ENCODE data around the gene HOXA13. TPM values are rescaled to one million over a fixed set of nuclear protein-coding genes. Genes with fewer than 3 reads are reported as not detected.

The HOXA13 gene
- total RNA-seq, 2 donors from 2014 or later = not detected

GRCh38 chr7:27160145-27160545 is 39.7 kb downstream of the HOXA13 start:
- H3K27ac Mint-ChIP-seq = peak overlapping the region; percentile 78
- ATAC-seq (peak; percentile 21), DNase-seq (no peak)
- H3K4me3 Mint-ChIP-seq = peak overlapping the region; percentile 73
- H3K27me3 Mint-ChIP-seq = peaks cover 82% of the 10 kb centered on the region
- H3K36me3 Mint-ChIP-seq (ENCODE audit: low read depth) = peaks cover 7% of the 10 kb centered on the region
- no peaks in the 10 kb centered on the region for H3K9me3 ChIP-seq (ENCODE audit: control insufficient read depth, low read length, poor library complexity, severe bottlenecking)
- H3K4me1 Mint-ChIP-seq = peaks cover 24% of the 10 kb centered on the region

- Mint-ChIP-seq H3K27ac (peak overlapping the region; percentile 78), H3K4me1 (peaks cover 29% of the 10 kb centered on the region), H3K4me3 (peak overlapping the region; percentile 73), H3K27me3 (peaks cover 85% of the 10 kb centered on the region), H3K36me3 (ENCODE audit: low read depth) (peaks cover 10% of the 10 kb centered on the region)
- no peaks in the 10 kb centered on the region for H3K9me3 ChIP-seq (ENCODE audit: control insufficient read depth, low read length, poor library complexity, severe bottlenecking)
- ATAC-seq = no peak
- no peak for DNase-seq
These were observed 40.4 kb downstream of the HOXA13 start for GRCh38 chr7:27159266-27160144.

GRCh38 chr7:27158436-27159265 is 41.2 kb downstream of the HOXA13 start:
- peaks cover 85% of the 10 kb centered on the region for H3K27me3 Mint-ChIP-seq
- no peak for DNase-seq
- H3K27ac Mint-ChIP-seq = peak overlapping the region; percentile 78
- H3K9me3 ChIP-seq (ENCODE audit: control insufficient read depth, low read length, poor library complexity, severe bottlenecking) = no peaks in the 10 kb centered on the region
- H3K4me1 Mint-ChIP-seq = peaks cover 30% of the 10 kb centered on the region
- peaks cover 12% of the 10 kb centered on the region for H3K36me3 Mint-ChIP-seq (ENCODE audit: low read depth)
- peak overlapping the region; percentile 15 for H3K4me3 Mint-ChIP-seq
- ATAC-seq = no peak

- H3K27ac Mint-ChIP-seq = peak overlapping the region; percentile 78
- H3K4me3 Mint-ChIP-seq = peak overlapping the region; percentile 72
- DNase-seq (no peak), ATAC-seq (no peak)
- peaks cover 34% of the 10 kb centered on the region for H3K4me1 Mint-ChIP-seq
- peaks cover 13% of the 10 kb centered on the region for H3K36me3 Mint-ChIP-seq (ENCODE audit: low read depth)
- peaks cover 84% of the 10 kb centered on the region for H3K27me3 Mint-ChIP-seq
- no peaks in the 10 kb centered on the region for H3K9me3 ChIP-seq (ENCODE audit: control insufficient read depth, low read length, poor library complexity, severe bottlenecking)
These were observed 42.0 kb downstream of the HOXA13 start for GRCh38 chr7:27157702-27158431.

- H3K27ac Mint-ChIP-seq = peak overlapping the region; percentile 78
- H3K27me3 Mint-ChIP-seq = peaks cover 83% of the 10 kb centered on the region
- peaks cover 37% of the 10 kb centered on the region for H3K4me1 Mint-ChIP-seq
- DNase-seq (no peak), ATAC-seq (no peak)
- peaks cover 13% of the 10 kb centered on the region for H3K36me3 Mint-ChIP-seq (ENCODE audit: low read depth)
- H3K4me3 Mint-ChIP-seq = peak overlapping the region; percentile 72
- no peaks in the 10 kb centered on the region for H3K9me3 ChIP-seq (ENCODE audit: control insufficient read depth, low read length, poor library complexity, severe bottlenecking)
These were observed 42.8 kb downstream of the HOXA13 start for GRCh38 chr7:27156916-27157701.

- DNase-seq = no peak
- no peak for ATAC-seq
- Mint-ChIP-seq H3K27me3 (peaks cover 86% of the 10 kb centered on the region), H3K36me3 (ENCODE audit: low read depth) (peaks cover 16% of the 10 kb centered on the region), H3K4me1 (peaks cover 43% of the 10 kb centered on the region), H3K4me3 (peak within 1 kb of the TSS; percentile 78), H3K27ac (peak within 1 kb of the TSS; percentile 78)
- H3K9me3 ChIP-seq (ENCODE audit: control insufficient read depth, low read length, poor library complexity, severe bottlenecking) = no peaks in the 10 kb centered on the region
These were observed 43.4 kb downstream of the HOXA13 start, which contains the start of gene HOXA7 for GRCh38 chr7:27156508-27156898. Gene HOXA7 (minus strand): TSS chr7:27156675. CDS start chr7:27156545, 130 bp downstream.

GRCh38 chr7:27155816-27156507 is 43.9 kb downstream of the HOXA13 start:
- ATAC-seq (no peak), DNase-seq (no peak)
- Mint-ChIP-seq H3K36me3 (ENCODE audit: low read depth) (peaks cover 16% of the 10 kb centered on the region), H3K4me3 (peak overlapping the region; percentile 78), H3K4me1 (peaks cover 46% of the 10 kb centered on the region), H3K27me3 (peaks cover 87% of the 10 kb centered on the region), H3K27ac (peak overlapping the region; percentile 78)
- no peaks in the 10 kb centered on the region for H3K9me3 ChIP-seq (ENCODE audit: control insufficient read depth, low read length, poor library complexity, severe bottlenecking)

- ATAC-seq (no peak), DNase-seq (no peak)
- H3K9me3 ChIP-seq (ENCODE audit: control insufficient read depth, low read length, poor library complexity, severe bottlenecking) = no peaks in the 10 kb centered on the region
- peak overlapping the region; percentile 78 for H3K4me3 Mint-ChIP-seq
- H3K4me1 Mint-ChIP-seq = peaks cover 52% of the 10 kb centered on the region
- H3K27me3 Mint-ChIP-seq = peaks cover 92% of the 10 kb centered on the region
- peak overlapping the region; percentile 91 for H3K27ac Mint-ChIP-seq
- H3K36me3 Mint-ChIP-seq (ENCODE audit: low read depth) = peaks cover 18% of the 10 kb centered on the region
These were observed 44.7 kb downstream of the HOXA13 start for GRCh38 chr7:27154901-27155815.

GRCh38 chr7:27154369-27154768 is 45.5 kb downstream of the HOXA13 start:
- DNase-seq = no peak
- peaks cover 49% of the 10 kb centered on the region for H3K4me1 Mint-ChIP-seq
- peak overlapping the region; percentile 66 for H3K4me3 Mint-ChIP-seq

GRCh38 chr7:27153526-27153925 is 46.4 kb downstream of the HOXA13 start:
- Mint-ChIP-seq H3K4me3 (peak overlapping the region; percentile 54), H3K27ac (peak overlapping the region; percentile 91), H3K4me1 (peaks cover 47% of the 10 kb centered on the region), H3K27me3 (peaks cover 92% of the 10 kb centered on the region), H3K36me3 (ENCODE audit: low read depth) (peaks cover 15% of the 10 kb centered on the region)
- no peaks in the 10 kb centered on the region for H3K9me3 ChIP-seq (ENCODE audit: control insufficient read depth, low read length, poor library complexity, severe bottlenecking)
- ATAC-seq = no peak
- no peak for DNase-seq

More at GRCh38 chr7:27154369-27154768, 45.5 kb downstream of the HOXA13 start:
- ATAC-seq = no peak
- Mint-ChIP-seq H3K27me3 (peaks cover 92% of the 10 kb centered on the region), H3K36me3 (ENCODE audit: low read depth) (peaks cover 15% of the 10 kb centered on the region), H3K27ac (peak overlapping the region; percentile 91)
- H3K9me3 ChIP-seq (ENCODE audit: control insufficient read depth, low read length, poor library complexity, severe bottlenecking) = no peaks in the 10 kb centered on the region

GRCh38 chr7:27152816-27153442 is 47.0 kb downstream of the HOXA13 start:
- Mint-ChIP-seq H3K36me3 (ENCODE audit: low read depth) (peaks cover 14% of the 10 kb centered on the region), H3K27ac (peak overlapping the region; percentile 91), H3K4me1 (peaks cover 47% of the 10 kb centered on the region), H3K4me3 (no peak overlapping the region), H3K27me3 (peaks cover 92% of the 10 kb centered on the region)
- DNase-seq = no peak
- no peak for ATAC-seq
- H3K9me3 ChIP-seq (ENCODE audit: control insufficient read depth, low read length, poor library complexity, severe bottlenecking) = no peaks in the 10 kb centered on the region
